IMR-90 (cell line): ENCODE data around the gene PDE11A. TPM values are rescaled to one million over a fixed set of nuclear protein-coding genes. Genes with fewer than 3 reads are reported as not detected.
A peak's percentile ranks its signal among the peaks of the same experiment; 100 is the strongest.

Experiments
- ATAC-seq: fragments of 200-7000 bp; cut with Tn5 transposase; 2 replicates; pipeline ENCODE4 v1.9.1; 2020; ENCODE audit warnings: low read depth, mild to moderate bottlenecking, moderate library complexity
- BruUV-seq: library from RNA; stranded (reverse); fragments of 400-500 nt; replicated peaks from 2 replicates; lab custom pipeline; 2021; lab: Mats Ljungman, UMichigan
- CTCF ChIA-PET: fragments of 300-600 bp; formaldehyde crosslinking; extraction: SDS; loops from one replicate; lab custom pipeline; 2021; ENCODE audit warnings: antibody characterized with exemption; lab: Yijun Ruan, JAX
- POLR2A ChIA-PET: fragments of 300-600 bp; sonication (Branson Sonifier 250); formaldehyde crosslinking; loops from one replicate; lab custom pipeline; 2022; ENCODE audit warnings: antibody characterized with exemption; ENCODE audit not compliant: unreplicated experiment; lab: Charles Lee
- DNase-seq: peaks from one replicate; pipeline ENCODE4 v3.0.0; 2013
- H2AFZ ChIP-seq: replicated peaks from 2 replicates; pipeline ENCODE3; 2013; ENCODE audit warnings: low read length, mild to moderate bottlenecking; ENCODE audit not compliant: poor library complexity
- H2AK5ac ChIP-seq: 2 replicates; pipeline ENCODE4 v1.6.1; 2013; ENCODE audit warnings: low read depth, low read length, inconsistent platforms
- H2AK9ac ChIP-seq: replicated peaks from 2 replicates; pipeline ENCODE3; 2013; ENCODE audit warnings: mild to moderate bottlenecking, low read depth, low read length, moderate library complexity; ENCODE audit not compliant: poor library complexity
- H2BK120ac ChIP-seq: 2 replicates; pipeline ENCODE4 v1.6.1; 2013; ENCODE audit warnings: low read depth, low read length, inconsistent platforms
- H2BK15ac ChIP-seq: 3 replicates; pipeline ENCODE4 v1.6.1; 2013; ENCODE audit warnings: low read depth, low read length, inconsistent platforms
- H2BK20ac ChIP-seq: 2 replicates; pipeline ENCODE4 v1.6.1; 2013; ENCODE audit warnings: low read depth, mild to moderate bottlenecking, inconsistent platforms, low read length, moderate library complexity
- H2BK5ac ChIP-seq: 2 replicates; pipeline ENCODE4 v1.6.1; 2013; ENCODE audit warnings: mild to moderate bottlenecking, low read depth, low read length, inconsistent platforms; ENCODE audit not compliant: poor library complexity, severe bottlenecking
- H3K14ac ChIP-seq: replicated peaks from 2 replicates; pipeline ENCODE4 v1.6.1; 2013; ENCODE audit warnings: low read depth, low read length, inconsistent platforms
- H3K18ac ChIP-seq: 2 replicates; pipeline ENCODE4 v1.6.1; 2013; ENCODE audit warnings: low read depth, low read length, control low read depth
- H3K23ac ChIP-seq: 2 replicates; pipeline ENCODE4 v1.6.1; 2013; ENCODE audit warnings: low read depth, low read length, inconsistent platforms
- H3K27ac ChIP-seq: 2 replicates; pipeline ENCODE4 v1.5.1; 2013; ENCODE audit warnings: mild to moderate bottlenecking, control low read depth, low read length; ENCODE audit not compliant: insufficient read depth
- H3K27me3 ChIP-seq: 2 replicates; pipeline ENCODE4 v1.6.1; 2013; ENCODE audit warnings: low read length; ENCODE audit not compliant: control insufficient read depth, insufficient read depth
- H3K36me3 ChIP-seq: 2 replicates; pipeline ENCODE4 v1.6.1; 2013; ENCODE audit warnings: low read length, mixed read lengths; ENCODE audit not compliant: control insufficient read depth, insufficient read depth
- H3K4ac ChIP-seq: 2 replicates; pipeline ENCODE4 v1.6.1; 2013; ENCODE audit warnings: low read depth, low read length, inconsistent platforms
- H3K4me1 ChIP-seq: 2 replicates; pipeline ENCODE4 v1.6.1; 2013; ENCODE audit warnings: low read length, mixed read lengths; ENCODE audit not compliant: control insufficient read depth, insufficient read depth
- H3K4me2 ChIP-seq: 2 replicates; pipeline ENCODE4 v1.6.1; 2013; ENCODE audit warnings: low read depth, mild to moderate bottlenecking, control low read depth, low read length, moderate library complexity
- H3K4me3 ChIP-seq: 2 replicates; pipeline ENCODE4 v1.5.1; 2013; ENCODE audit warnings: low read depth, mild to moderate bottlenecking, control low read depth, low read length, moderate library complexity; ENCODE audit not compliant: insufficient read depth
- H3K56ac ChIP-seq: 2 replicates; pipeline ENCODE4 v1.6.1; 2013; ENCODE audit warnings: low read length, inconsistent platforms; ENCODE audit not compliant: insufficient read depth; ENCODE audit errors: extremely low read depth
- H3K79me1 ChIP-seq, 2 experiments: 2 replicates each; pipeline ENCODE4 v1.6.1; 2013; ENCODE audit warnings: low read length in 2 of 2, inconsistent platforms in 1 of 2, low read depth in 1 of 2
- H3K9ac ChIP-seq: 2 replicates; pipeline ENCODE4 v1.6.1; 2013; ENCODE audit warnings: low read depth, low read length, control low read depth
- H3K9me1 ChIP-seq: 2 replicates; pipeline ENCODE4 v1.6.1; 2013; ENCODE audit warnings: low read length, inconsistent platforms; ENCODE audit not compliant: insufficient read depth
- H3K9me3 ChIP-seq: 2 replicates; pipeline ENCODE4 v1.6.1; 2013; ENCODE audit warnings: low read length; ENCODE audit not compliant: control insufficient read depth, insufficient read depth
- H4K20me1 ChIP-seq: 2 replicates; pipeline ENCODE4 v1.6.1; 2013; ENCODE audit warnings: low read length, inconsistent platforms; ENCODE audit not compliant: insufficient read depth
- H4K5ac ChIP-seq: 2 replicates; pipeline ENCODE4 v1.6.1; 2013; ENCODE audit warnings: mild to moderate bottlenecking, low read depth, low read length, control low read depth
- H4K8ac ChIP-seq, 2 experiments: 2 replicates each; pipeline ENCODE4 v1.6.1; 2013; ENCODE audit warnings: low read depth in 2 of 2, low read length in 2 of 2, control low read depth in 1 of 2, inconsistent platforms in 1 of 2
- H4K91ac ChIP-seq: 2 replicates; pipeline ENCODE4 v1.6.1; 2013; ENCODE audit warnings: low read depth, low read length, inconsistent platforms; ENCODE audit not compliant: insufficient read depth
- CEBPB ChIP-seq: IDR thresholded peaks from 2 replicates; pipeline ENCODE4 v1.6.1; 2012; ENCODE audit warnings: low read depth, low read length, improper control_type of control experiment
- MXI1 ChIP-seq: IDR thresholded peaks from 2 replicates; pipeline ENCODE4 v1.6.1; 2012; ENCODE audit warnings: low read depth, mild to moderate bottlenecking, low read length, moderate library complexity, borderline replicate concordance
- WGBS, 2 experiments: methylation state at CpG; one replicate each; pipeline versions ENCODE4 v1.1.5 to v1.1.7; 2013; ENCODE audit warnings: missing lambda C conversion rate in 2 of 2; ENCODE audit not compliant: insufficient read length in 1 of 2; ENCODE audit errors: extremely low coverage in 2 of 2; 5-methylcytosine and 5-hydroxymethylcytosine counted together
- dilution Hi-C: fragments of 300-500 bp; cut with HindIII; formaldehyde crosslinking; loops from one replicate; pipeline ENCODE4 v1.14.3; 2018; ENCODE audit warnings: low sequenced_read_pairs; ENCODE audit not compliant: unreplicated experiment
- in situ Hi-C: fragments of 300-500 bp; cut with MboI; formaldehyde crosslinking; loops from 3 replicates; pipeline ENCODE4 v1.14.3; 2019; ENCODE audit warnings: low sequenced_read_pairs, inconsistent platforms, mixed read lengths
- intact Hi-C: fragments of 100-400 bp; cut with micrococcal nuclease; formaldehyde crosslinking; loops from 2 replicates; pipeline ENCODE4 v1.10.0; 2022
- polyA plus RNA-seq, 3 experiments: library from polyadenylated mRNA; depleted of rRNA; stranded (reverse); fragments of >200 nt; gene quantifications; 2 replicates each; pipeline ENCODE4 v1.2.3, GENCODE V29; 2012; ENCODE audit warnings: low replicate concordance in 1 of 3
- total RNA-seq: library from RNA; depleted of rRNA; stranded (reverse); fragments of >200 nt; gene quantifications from 2 replicates; pipeline ENCODE4 v1.2.3, GENCODE V29; 2012

PDE11A gene
- total and polyA plus RNA-seq, 2 of the 4 experiments (the other 2 are of a cell fraction) = 0.21 to 0.72 TPM

- H2AK9ac ChIP-seq = no peak overlapping the region
- in situ Hi-C loops = no loop called here
- no peak overlapping the region for H2AFZ ChIP-seq
- ATAC-seq (no peak), DNase-seq (no peak)
- H3K9me1 ChIP-seq = no peaks in the 10 kb centered on the region
- ChIA-PET POLR2A (no interaction called here), CTCF (interaction anchor here (0.6 kb wide), 2 partner anchors 12 to 17 kb away, joined by 3 to 6 read pairs; no protein-coding TSS in a partner anchor)
- dilution Hi-C loops = no loop called here
- BruUV-seq = no TSS peak
- no peak overlapping the region for H3K56ac ChIP-seq
- H3K18ac ChIP-seq = no peak overlapping the region
- no peak overlapping the region for H2BK120ac ChIP-seq
- H3K23ac ChIP-seq = no peak overlapping the region
- H4K8ac ChIP-seq = no peak overlapping the region
- H2BK5ac ChIP-seq = no peak overlapping the region
- TF ChIP-seq CEBPB (peak; percentile 37), MXI1 (no peak)
- no peaks in the 10 kb centered on the region for H3K4me1 ChIP-seq
- intact Hi-C loops = no loop called here
- no peaks in the 10 kb centered on the region for H4K20me1 ChIP-seq
- H4K91ac ChIP-seq = no peak overlapping the region
- no peaks in the 10 kb centered on the region for H3K79me1 ChIP-seq
- H3K4me2 ChIP-seq = no peak overlapping the region
- H3K27me3 ChIP-seq = no peaks in the 10 kb centered on the region; the same call in none of the 2 replicates
- H2AK5ac ChIP-seq = no peak overlapping the region
- no CpG with 5 or more reads among the region's 3 CpGs for WGBS, 2 experiments
- H3K4ac ChIP-seq = no peak overlapping the region
- H3K9me3 ChIP-seq = no peaks in the 10 kb centered on the region
- H3K4me3 ChIP-seq = no peak overlapping the region
- no peak overlapping the region for H3K9ac ChIP-seq
- no peak overlapping the region for H3K27ac ChIP-seq
- H4K5ac ChIP-seq = no peak overlapping the region
- no peaks in the 10 kb centered on the region for H3K36me3 ChIP-seq
- no peak overlapping the region for H3K14ac ChIP-seq
- no peak overlapping the region for H2BK15ac ChIP-seq
- H2BK20ac ChIP-seq = no peak overlapping the region
These were observed 11.7 kb upstream of the PDE11A start for GRCh38 chr2:178084273-178084672.
